Tibial nerve (tissue), 4 donors: Measurements from ENCODE around the gene MINPP1.

ENCODE experiments used
- CTCF ChIP-seq, 5 experiments: fragments of 200-600 bp in 3 of 5; fragments of 450-650 bp in 2 of 5; sonication (generic) in 3 of 5; IDR thresholded peaks; one replicate each; pipeline ENCODE4 v1.5.1; 2016 to 2019; ENCODE audit warnings: antibody characterized with exemption in 5 of 5, mild to moderate bottlenecking in 3 of 5, moderate library complexity in 2 of 5
- EP300 ChIP-seq, 2 donors: sonication (generic); formaldehyde crosslinking; IDR thresholded peaks; one replicate each; pipeline ENCODE4 v1.6.1; 2017; ENCODE audit warnings: antibody characterized with exemption in 2 of 2, mild to moderate bottlenecking in 1 of 2
- POLR2A ChIP-seq, 2 donors: fragments of 450-650 bp; IDR thresholded peaks; one replicate each; pipeline ENCODE4 v1.6.1; 2017; ENCODE audit warnings: antibody characterized with exemption in 2 of 2, mild to moderate bottlenecking in 2 of 2, moderate library complexity in 2 of 2

GRCh38 chr10:87519582-87519981, 14.9 kb downstream of the MINPP1 start:
- TF ChIP-seq CTCF (IDR thresholded peaks at IDR 0.05), result no peak
- TF ChIP-seq POLR2A (IDR thresholded peaks at IDR 0.05), result no peak
- TF ChIP-seq EP300 (IDR thresholded peaks at IDR 0.05), result no peak
